ENCODE data around the gene TFEB. TPM values are rescaled to one million over a fixed set of nuclear protein-coding genes. Genes with fewer than 3 reads are reported as not detected.

The TFEB gene
- total RNA-seq, 4 donors from 2014 or later: 17.6 to 47.9 (median 22.9) TPM

DNA sequence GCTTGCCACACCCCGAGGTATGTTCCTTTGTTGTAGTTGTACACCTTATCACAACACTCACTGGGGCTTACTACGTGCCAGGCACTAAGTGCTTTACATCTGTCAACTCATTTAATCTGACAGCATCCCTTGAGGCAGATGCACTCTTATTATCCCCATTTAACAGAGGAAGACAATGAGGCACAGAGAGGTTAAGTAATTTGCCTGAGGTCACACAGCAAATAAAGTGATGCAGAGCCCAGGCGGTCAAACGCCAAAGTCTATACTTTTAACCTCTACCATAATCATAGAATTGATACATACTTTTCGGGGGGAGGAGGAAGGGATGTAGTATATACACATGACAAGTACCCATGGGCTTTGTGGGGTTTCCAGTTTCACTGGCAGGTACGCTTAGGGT lies 59.4 kb downstream of the TFEB start:
- H3K36me3 ChIP-seq: no peaks in the 10 kb centered on the region
- DNase-seq: no peak
- H3K4me3 ChIP-seq: no peak overlapping the region
- no peaks in the 10 kb centered on the region for H3K9me3 ChIP-seq
- TF ChIP-seq, protein P1, sequence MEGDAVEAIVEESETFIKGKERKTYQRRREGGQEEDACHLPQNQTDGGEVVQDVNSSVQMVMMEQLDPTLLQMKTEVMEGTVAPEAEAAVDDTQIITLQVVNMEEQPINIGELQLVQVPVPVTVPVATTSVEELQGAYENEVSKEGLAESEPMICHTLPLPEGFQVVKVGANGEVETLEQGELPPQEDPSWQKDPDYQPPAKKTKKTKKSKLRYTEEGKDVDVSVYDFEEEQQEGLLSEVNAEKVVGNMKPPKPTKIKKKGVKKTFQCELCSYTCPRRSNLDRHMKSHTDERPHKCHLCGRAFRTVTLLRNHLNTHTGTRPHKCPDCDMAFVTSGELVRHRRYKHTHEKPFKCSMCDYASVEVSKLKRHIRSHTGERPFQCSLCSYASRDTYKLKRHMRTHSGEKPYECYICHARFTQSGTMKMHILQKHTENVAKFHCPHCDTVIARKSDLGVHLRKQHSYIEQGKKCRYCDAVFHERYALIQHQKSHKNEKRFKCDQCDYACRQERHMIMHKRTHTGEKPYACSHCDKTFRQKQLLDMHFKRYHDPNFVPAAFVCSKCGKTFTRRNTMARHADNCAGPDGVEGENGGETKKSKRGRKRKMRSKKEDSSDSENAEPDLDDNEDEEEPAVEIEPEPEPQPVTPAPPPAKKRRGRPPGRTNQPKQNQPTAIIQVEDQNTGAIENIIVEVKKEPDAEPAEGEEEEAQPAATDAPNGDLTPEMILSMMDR (IDR thresholded peaks at IDR 0.05): no peak
- no peak for TF ChIP-seq POLR2A (IDR thresholded peaks at IDR 0.05)
- no peak overlapping the region for H3K27ac ChIP-seq
- H3K4me1 ChIP-seq: no peaks in the 10 kb centered on the region
- no peaks in the 10 kb centered on the region for H3K27me3 ChIP-seq

DNA sequence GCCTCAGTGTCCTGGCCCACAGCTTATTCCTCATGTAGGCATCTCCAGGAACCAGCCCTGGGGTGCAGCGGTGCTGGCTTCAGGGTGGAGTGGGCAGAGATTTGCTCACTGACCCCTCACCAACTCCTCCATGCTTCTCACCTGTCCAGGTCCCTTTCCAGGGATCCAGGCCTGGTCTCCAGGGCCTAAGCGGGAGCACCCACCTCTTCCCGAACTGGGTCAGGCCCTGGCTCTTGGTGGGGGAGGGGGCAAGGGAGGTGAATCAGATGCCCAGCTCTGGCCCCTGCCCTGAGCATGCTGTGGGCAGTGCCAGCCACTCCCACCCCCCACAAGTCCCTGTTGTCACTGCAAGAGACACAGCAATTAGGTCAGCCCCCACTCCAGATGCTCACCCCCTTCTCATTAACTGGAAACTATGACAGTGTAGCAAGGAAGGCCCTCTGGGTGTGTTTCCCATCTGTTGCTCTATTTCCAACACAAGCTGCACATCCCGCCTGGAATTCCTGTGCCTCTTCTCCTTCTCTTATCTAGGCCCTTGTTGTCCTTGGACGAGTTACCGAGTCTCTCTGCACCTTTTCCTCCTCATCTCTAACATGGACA lies 60.1 kb downstream of the TFEB start:
- Histone ChIP-seq H3K4me1 (no peaks in the 10 kb centered on the region), H3K9me3 (no peaks in the 10 kb centered on the region), H3K4me3 (no peak overlapping the region), H3K36me3 (no peaks in the 10 kb centered on the region), H3K27me3 (no peaks in the 10 kb centered on the region), H3K27ac (no peak overlapping the region)
- DNase-seq: peak in 1 of 3 donors; percentile 32
- no peak for TF ChIP-seq POLR2A (IDR thresholded peaks at IDR 0.05)
- TF ChIP-seq, protein P1 (IDR thresholded peaks at IDR 0.05): no peak

DNA sequence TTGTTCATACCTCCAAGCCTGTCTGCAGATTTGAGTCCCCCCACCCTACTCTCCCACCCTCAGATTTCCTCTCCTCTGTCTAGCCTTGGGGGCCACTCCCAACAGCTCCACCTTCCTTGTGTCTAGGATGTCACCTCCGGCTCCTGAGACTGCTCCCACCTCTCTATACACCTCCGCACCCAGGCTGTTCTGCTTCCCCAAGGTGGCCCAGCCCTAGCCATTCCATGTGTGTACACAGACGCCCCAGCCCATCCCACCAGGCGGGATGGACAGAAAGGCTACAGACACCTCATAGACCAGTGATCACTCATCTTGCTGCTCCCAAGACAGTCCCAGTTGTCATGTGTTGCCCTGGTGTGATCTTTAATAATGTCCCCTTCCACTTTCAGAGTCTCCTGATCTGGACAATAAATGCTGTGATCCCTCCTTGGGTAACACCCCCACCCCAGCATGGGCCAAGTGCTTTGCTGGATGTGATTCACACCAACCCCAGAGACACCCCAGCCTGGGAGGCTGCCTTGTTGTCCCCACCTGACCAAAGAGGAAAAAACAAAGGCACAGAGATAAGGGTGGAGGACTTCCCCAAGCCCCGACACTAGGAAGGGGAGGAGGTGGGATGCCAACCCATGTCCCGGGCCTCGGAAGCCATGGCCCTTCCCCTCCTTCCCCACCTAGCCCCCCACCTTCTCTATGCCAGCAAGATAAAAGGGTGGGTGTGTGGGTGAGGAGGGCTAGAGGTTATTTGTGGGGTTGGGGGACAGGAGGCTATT lies 61.0 kb downstream of the TFEB start:
- no peak overlapping the region for H3K27ac ChIP-seq
- no peaks in the 10 kb centered on the region for H3K27me3 ChIP-seq
- H3K36me3 ChIP-seq: no peaks in the 10 kb centered on the region
- TF ChIP-seq, protein P1 (IDR thresholded peaks at IDR 0.05): no peak
- no peak for TF ChIP-seq POLR2A (IDR thresholded peaks at IDR 0.05)
- H3K4me1 ChIP-seq: no peaks in the 10 kb centered on the region
- H3K9me3 ChIP-seq: no peaks in the 10 kb centered on the region
- no peak for DNase-seq
- H3K4me3 ChIP-seq: no peak overlapping the region

DNA sequence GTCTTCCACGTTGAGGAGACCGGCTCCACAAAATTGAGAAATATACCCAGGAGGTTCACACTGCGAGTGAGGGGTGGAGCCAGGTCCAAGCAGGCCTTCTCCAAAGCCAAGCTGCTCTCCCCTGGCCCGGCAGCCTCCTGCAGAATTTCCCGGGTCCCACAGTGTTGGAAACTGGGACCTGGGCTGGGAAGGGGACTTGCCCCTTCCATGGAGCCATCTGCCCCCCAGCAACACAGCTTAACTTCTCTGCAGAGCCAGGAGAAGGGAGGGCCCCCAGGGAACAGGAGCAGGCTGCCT lies 61.8 kb downstream of the TFEB start:
- Histone ChIP-seq H3K27ac (no peak overlapping the region), H3K4me3 (no peak overlapping the region), H3K36me3 (no peaks in the 10 kb centered on the region), H3K4me1 (no peaks in the 10 kb centered on the region), H3K27me3 (no peaks in the 10 kb centered on the region), H3K9me3 (no peaks in the 10 kb centered on the region)
- no peak for TF ChIP-seq POLR2A (IDR thresholded peaks at IDR 0.05)
- TF ChIP-seq, protein P1 (IDR thresholded peaks at IDR 0.05): no peak
- peak in 1 of 3 donors; percentile 41 for DNase-seq

DNA sequence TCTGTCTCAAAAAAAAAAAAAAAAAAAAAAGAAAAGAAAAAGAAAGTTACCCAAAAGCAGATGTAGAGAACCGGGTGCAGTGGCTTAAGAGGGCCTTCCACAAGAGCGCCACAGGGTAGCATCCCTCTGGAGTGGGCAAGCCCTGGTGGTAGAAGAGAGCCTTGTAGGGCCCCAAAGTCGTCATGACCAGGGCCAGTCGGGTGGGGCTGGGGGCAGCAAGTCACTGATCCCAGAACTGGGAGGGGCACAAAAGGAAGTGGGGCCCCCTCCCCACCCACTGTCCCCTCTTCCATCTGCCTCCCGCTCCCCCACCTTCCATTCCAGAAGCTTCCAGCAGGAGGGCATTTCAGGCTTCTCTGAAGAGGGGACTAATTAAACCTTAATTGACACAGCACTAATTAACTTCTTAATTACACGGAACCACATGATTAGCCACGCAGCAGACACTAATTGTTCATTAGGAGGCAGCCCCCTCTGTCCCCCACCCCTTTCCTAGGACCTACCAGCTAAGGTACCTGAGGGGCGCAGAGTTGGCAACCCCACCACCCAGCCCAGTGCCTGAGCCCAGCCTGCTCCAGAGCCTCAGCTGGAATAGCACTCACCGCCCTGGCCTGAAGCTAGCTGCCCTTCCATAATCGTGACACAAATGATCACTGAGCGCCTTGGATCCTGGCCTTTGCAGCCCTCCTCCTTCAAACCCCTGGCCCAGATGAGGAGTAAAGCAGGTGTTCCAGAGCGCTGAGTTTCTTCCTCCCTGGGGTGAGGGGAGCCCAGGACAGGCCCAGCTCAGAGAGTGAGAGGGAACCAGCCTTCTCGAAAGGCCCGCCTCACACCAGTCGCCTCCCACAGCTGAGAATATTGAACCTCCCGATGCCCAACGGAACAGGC lies 62.3 kb downstream of the TFEB start:
- Histone ChIP-seq H3K27ac (no peak overlapping the region), H3K9me3 (no peaks in the 10 kb centered on the region), H3K4me1 (no peaks in the 10 kb centered on the region), H3K36me3 (no peaks in the 10 kb centered on the region), H3K27me3 (no peaks in the 10 kb centered on the region), H3K4me3 (no peak overlapping the region)
- no peak for DNase-seq
- TF ChIP-seq, protein P1 (IDR thresholded peaks at IDR 0.05): no peak
- TF ChIP-seq POLR2A (IDR thresholded peaks at IDR 0.05): no peak

Data from Peyer's patch (tissue), 4 donors.